MM.1S (cell line): Measurements from ENCODE around the gene COLGALT1.

Experiments used
- DNase-seq: peaks from one replicate; pipeline ENCODE4 v3.0.0-alpha.2; 2015
- H2AFZ ChIP-seq: fragments of 300-600 bp; sonication (generic); 2 replicates; pipeline ENCODE4 v1.6.0; 2016; ENCODE audit warnings: antibody characterized with exemption, low read length
- H3F3A ChIP-seq: fragments of 300-600 bp; sonication (generic); 2 replicates; pipeline ENCODE4 v1.6.1; 2016; ENCODE audit warnings: mild to moderate bottlenecking, antibody characterized with exemption, low read length, moderate library complexity, mixed read lengths; ENCODE audit not compliant: insufficient read depth
- H3K27ac ChIP-seq: fragments of 300-600 bp; sonication (generic); 2 replicates; pipeline ENCODE4 v1.5.1; 2016; ENCODE audit warnings: mild to moderate bottlenecking, low read length
- H3K27me3 ChIP-seq: fragments of 300-600 bp; sonication (generic); replicated peaks from 2 replicates; pipeline ENCODE4 v1.6.0; 2016; ENCODE audit warnings: low read length; ENCODE audit not compliant: insufficient read depth
- H3K36me3 ChIP-seq: fragments of 300-600 bp; sonication (generic); replicated peaks from 2 replicates; pipeline ENCODE4 v1.6.1; 2016; ENCODE audit warnings: mild to moderate bottlenecking, low read length, mixed read lengths; ENCODE audit not compliant: insufficient read depth
- H3K4me1 ChIP-seq: fragments of 300-600 bp; sonication (generic); 2 replicates; pipeline ENCODE4 v1.6.1; 2016; ENCODE audit warnings: low read length, mixed read lengths
- H3K4me2 ChIP-seq: fragments of 300-600 bp; sonication (generic); 2 replicates; pipeline ENCODE4 v1.6.0; 2016; ENCODE audit warnings: low read depth, low read length
- H3K4me3 ChIP-seq: fragments of 300-600 bp; sonication (generic); 2 replicates; pipeline ENCODE4 v1.5.1; 2016; ENCODE audit warnings: low read length, mixed read lengths
- H3K79me2 ChIP-seq: fragments of 300-600 bp; sonication (generic); 2 replicates; pipeline ENCODE4 v1.6.1; 2016; ENCODE audit warnings: mixed run types, low read length, mixed read lengths
- H3K9ac ChIP-seq: fragments of 300-600 bp; sonication (generic); 2 replicates; pipeline ENCODE4 v1.6.1; 2016; ENCODE audit warnings: low read length, mixed read lengths
- H3K9me2 ChIP-seq: fragments of 300-600 bp; sonication (generic); replicated peaks from 2 replicates; pipeline ENCODE4 v1.6.1; 2016; ENCODE audit warnings: mild to moderate bottlenecking, low read length, mixed read lengths; ENCODE audit not compliant: insufficient read depth
- H3K9me3 ChIP-seq: fragments of 300-600 bp; sonication (generic); replicated peaks from 2 replicates; pipeline ENCODE4 v1.6.1; 2016; ENCODE audit warnings: mild to moderate bottlenecking, low read length, mixed read lengths; ENCODE audit not compliant: insufficient read depth
- H4K20me1 ChIP-seq: fragments of 300-600 bp; sonication (generic); 2 replicates; pipeline ENCODE4 v1.6.1; 2016; ENCODE audit warnings: mild to moderate bottlenecking, low read length, moderate library complexity, mixed read lengths; ENCODE audit not compliant: insufficient read depth
- CTCF ChIP-seq: fragments of 300-600 bp; sonication (generic); IDR thresholded peaks from 2 replicates; pipeline ENCODE4 v1.5.1; 2016; ENCODE audit warnings: antibody characterized with exemption, low read length, mixed read lengths
- EZH2 ChIP-seq: fragments of 300-600 bp; sonication (generic); optimal IDR thresholded peaks from 2 replicates; pipeline ENCODE3; 2017; ENCODE audit warnings: low read depth, mild to moderate bottlenecking, antibody characterized with exemption, low read length, mixed read lengths
- EZH2phosphoT487 ChIP-seq: fragments of 300-600 bp; sonication (generic); IDR thresholded peaks from 2 replicates; pipeline ENCODE4 v1.6.1; 2018; ENCODE audit warnings: antibody characterized with exemption, low read length

COLGALT1 gene

GRCh38 chr19:17526922-17527321 lies 28.5 kb upstream of the COLGALT1 start:
- no peak for DNase-seq
- H3K9me3 ChIP-seq, result no peaks in the 10 kb centered on the region
- no peak overlapping the region for H3K27ac ChIP-seq
- no peak overlapping the region for H3K9ac ChIP-seq
- H3K4me3 ChIP-seq, result no peak overlapping the region
- peaks cover 13% of the 10 kb centered on the region for H3K4me1 ChIP-seq
- no peak overlapping the region for H2AFZ ChIP-seq
- no peaks in the 10 kb centered on the region for H3K9me2 ChIP-seq
- no peaks in the 10 kb centered on the region for H3K36me3 ChIP-seq
- peaks cover 8% of the 10 kb centered on the region; the same call in 1 of the 2 replicates for H4K20me1 ChIP-seq
- H3K4me2 ChIP-seq, result no peak overlapping the region
- H3K27me3 ChIP-seq, result peaks cover 91% of the 10 kb centered on the region
- peaks cover 9% of the 10 kb centered on the region for H3F3A ChIP-seq
- H3K79me2 ChIP-seq, result no peaks in the 10 kb centered on the region
- no peak for TF ChIP-seq CTCF
- no peak for TF ChIP-seq EZH2phosphoT487
- TF ChIP-seq EZH2, result no peak

DNA sequence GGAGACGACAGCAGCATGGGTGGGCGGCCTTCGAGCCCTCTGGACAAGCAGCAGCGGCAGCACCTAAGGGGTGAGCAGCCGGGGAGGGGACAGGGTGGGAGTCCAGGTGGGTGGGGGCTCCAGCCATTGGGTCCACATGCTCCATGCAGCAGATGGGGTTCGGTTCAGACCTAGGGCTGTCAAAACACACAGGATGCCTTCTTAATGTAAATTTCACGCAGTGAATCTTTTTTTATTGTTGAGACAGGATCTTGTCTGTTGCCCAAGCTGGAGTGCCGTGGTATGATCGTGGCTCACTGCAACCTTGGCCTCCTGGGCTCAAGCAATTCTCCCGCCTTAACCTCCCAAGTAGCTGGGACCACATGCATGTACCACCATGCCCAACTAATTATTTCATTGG lies 28.1 kb upstream of the COLGALT1 start:
- Histone ChIP-seq H3K4me1 (peaks cover 13% of the 10 kb centered on the region), H3K9me3 (no peaks in the 10 kb centered on the region), H3F3A (peaks cover 8% of the 10 kb centered on the region), H3K9ac (no peak overlapping the region), H3K4me3 (no peak overlapping the region), H4K20me1 (peaks cover 8% of the 10 kb centered on the region; the same call in 1 of the 2 replicates), H3K36me3 (no peaks in the 10 kb centered on the region), H3K27me3 (peaks cover 91% of the 10 kb centered on the region), H3K9me2 (no peaks in the 10 kb centered on the region), H3K4me2 (no peak overlapping the region), H3K27ac (no peak overlapping the region), H2AFZ (no peak overlapping the region), H3K79me2 (no peaks in the 10 kb centered on the region)
- TF ChIP-seq EZH2phosphoT487, result no peak
- TF ChIP-seq EZH2, result no peak
- no peak for TF ChIP-seq CTCF
- DNase-seq, result no peak

GRCh38 chr19:17528610-17529009 lies 26.8 kb upstream of the COLGALT1 start:
- no peak overlapping the region for H2AFZ ChIP-seq
- no peaks in the 10 kb centered on the region for H3K36me3 ChIP-seq
- no peak overlapping the region for H3K4me2 ChIP-seq
- H3K79me2 ChIP-seq, result no peaks in the 10 kb centered on the region
- peaks cover 4% of the 10 kb centered on the region for H3K4me1 ChIP-seq
- no peak for DNase-seq
- H3K9ac ChIP-seq, result no peak overlapping the region
- no peak overlapping the region for H3K4me3 ChIP-seq
- no peaks in the 10 kb centered on the region for H4K20me1 ChIP-seq
- no peaks in the 10 kb centered on the region for H3K9me3 ChIP-seq
- H3F3A ChIP-seq, result no peaks in the 10 kb centered on the region; the same call in 1 of the 2 replicates
- TF ChIP-seq CTCF, result no peak
- no peak for TF ChIP-seq EZH2
- H3K27ac ChIP-seq, result no peak overlapping the region
- no peaks in the 10 kb centered on the region for H3K9me2 ChIP-seq
- H3K27me3 ChIP-seq, result peaks cover 96% of the 10 kb centered on the region
